HuH-7.5 (cell line): ENCODE data around the gene CNPPD1.

Experiments used
- DNase-seq: peaks from one replicate; pipeline ENCODE4 v3.0.0; 2011; ENCODE audit warnings: low spot score

The CNPPD1 gene

DNA sequence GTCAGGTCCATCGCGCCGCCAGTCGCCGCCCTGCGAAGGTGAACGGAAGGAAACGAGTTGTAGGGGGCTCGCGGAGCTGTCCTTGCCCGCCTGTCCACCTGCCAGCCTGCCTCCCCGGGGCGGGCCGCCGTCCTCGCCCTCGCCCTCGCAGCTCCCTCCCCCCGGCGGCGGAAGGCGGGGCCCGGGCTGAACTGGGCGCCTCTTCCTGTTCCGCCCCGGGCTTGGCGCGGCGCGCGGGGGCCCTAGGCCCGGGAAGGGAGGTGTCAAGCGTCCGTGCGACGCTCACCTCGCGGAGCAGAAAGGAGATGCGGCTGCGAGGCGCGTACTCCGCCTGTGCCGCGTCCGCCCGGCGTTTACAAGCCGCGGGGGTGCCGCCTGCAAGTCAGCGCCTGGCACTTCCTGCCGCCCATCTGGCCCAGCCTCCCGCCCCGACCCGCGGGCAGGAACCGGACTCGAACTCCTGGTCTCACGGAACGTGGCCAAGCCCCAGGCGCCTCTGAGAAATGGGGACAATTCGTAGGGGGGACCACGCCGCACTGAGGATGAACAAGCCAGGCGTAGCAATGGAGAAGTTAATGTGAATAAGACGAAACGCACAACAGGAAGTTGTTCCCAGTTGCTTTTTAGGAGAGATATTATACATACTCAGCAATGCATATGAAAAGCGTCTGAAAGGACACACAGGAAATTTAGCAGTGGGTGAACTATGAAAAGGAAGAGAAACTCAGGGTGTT, at the start of gene CNPPD1:
TSS of gene CNPPD1 (minus strand) at position 108 of the 734 bp plus-strand sequence. CDS start at position 11, 97 bp downstream.
- DNase-seq = peak; percentile 78

GRCh38 chr2:219225350-219225749, 48.6 kb upstream of the CNPPD1 start:
- no peak for DNase-seq

- no peak for DNase-seq
Measured at GRCh38 chr2:219223831-219224610, 47.3 kb upstream of the CNPPD1 start.

DNA sequence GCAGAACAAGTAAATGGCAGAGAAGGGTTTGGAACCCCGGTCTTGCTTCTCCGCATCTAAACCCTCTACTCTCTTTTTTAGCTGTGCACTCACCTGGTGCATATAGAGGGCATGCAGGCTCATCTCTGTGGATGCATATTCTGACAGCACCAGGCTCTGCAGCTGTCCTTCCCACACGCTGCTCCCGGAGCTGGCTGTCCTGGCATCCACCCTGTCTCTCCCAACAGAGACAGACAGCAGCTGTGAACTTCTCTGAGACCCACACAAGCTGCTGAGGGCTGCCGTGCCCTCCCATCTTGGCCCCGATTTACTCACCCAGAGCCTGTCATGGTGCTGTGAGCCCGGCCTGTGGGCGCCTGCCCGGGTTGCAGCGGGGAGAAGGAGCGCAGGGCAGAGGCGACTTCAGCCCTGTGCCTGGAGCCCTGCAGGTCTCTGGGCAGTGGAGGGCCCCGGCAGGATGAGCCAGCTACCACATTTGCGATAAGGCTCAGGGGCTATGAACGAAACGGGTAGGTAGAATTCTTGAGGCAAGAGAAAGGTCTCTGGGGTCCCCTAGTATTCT, 45.3 kb upstream of the CNPPD1 start:
- no peak for DNase-seq

GRCh38 chr2:219220652-219221402, 44.1 kb upstream of the CNPPD1 start:
- DNase-seq = no peak

- no peak for DNase-seq
Measured at GRCh38 chr2:219219784-219220532, 43.2 kb upstream of the CNPPD1 start.

GRCh38 chr2:219218732-219219701, 42.3 kb upstream of the CNPPD1 start, which contains the start of gene ABCB6:
Gene ABCB6 (minus strand): TSS chr2:219218958. CDS start chr2:219218673, 285 bp downstream.
- peak; percentile 97 for DNase-seq

GRCh38 chr2:219218217-219218731, 41.5 kb upstream of the CNPPD1 start:
- peak; percentile 49 for DNase-seq

DNA sequence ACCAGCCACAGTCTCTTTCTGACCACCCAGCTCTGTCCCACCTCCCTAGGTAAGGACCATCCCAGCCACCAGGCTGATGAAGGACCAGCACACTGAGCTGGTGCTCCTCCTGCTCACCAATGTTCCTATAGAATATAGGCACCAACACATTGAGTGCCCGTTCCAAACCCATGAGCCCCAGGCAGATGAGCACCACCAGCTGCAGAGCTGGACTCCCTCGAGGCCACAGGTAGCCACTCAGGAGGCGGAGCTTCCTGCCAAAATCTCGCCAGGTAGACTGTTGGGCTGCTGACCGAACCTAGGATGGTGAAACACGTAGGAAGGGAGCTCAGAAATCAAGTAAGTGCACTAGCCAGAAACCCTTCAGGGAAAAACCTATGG, 39.8 kb upstream of the CNPPD1 start:
- no peak for DNase-seq

DNA sequence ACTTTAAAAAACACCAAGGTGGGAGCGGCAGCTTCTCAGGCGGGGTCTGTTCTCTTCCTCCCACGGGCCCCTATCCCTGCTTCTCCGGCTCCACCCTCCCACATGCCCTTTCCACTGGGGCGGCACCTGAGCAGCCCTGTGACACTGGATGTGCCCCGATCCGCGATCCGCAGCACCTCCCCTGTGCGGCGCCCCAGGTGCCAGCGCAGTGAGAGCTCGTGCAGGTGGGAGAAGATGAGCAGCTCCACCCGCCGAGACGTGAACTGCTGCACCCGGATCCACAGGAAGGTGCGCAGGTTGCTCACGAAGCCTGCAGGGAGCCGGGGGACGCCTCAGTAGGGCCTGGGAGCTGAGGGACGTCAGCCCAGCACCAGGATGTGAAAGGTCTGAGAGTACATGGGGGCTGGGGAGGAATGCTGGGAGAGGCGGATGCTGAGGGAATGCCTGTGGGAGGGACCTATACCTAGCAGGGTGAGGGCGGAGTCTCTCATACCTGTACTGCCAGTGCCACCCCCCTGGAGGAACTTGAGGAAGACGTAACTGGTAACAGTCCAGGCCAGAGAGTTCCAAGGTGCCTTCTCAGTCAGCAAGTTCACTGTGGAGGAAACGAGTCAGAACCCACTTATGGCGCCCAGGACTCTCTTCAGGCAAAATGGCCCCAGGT, 39.3 kb upstream of the CNPPD1 start:
- DNase-seq = no peak

- DNase-seq = no peak
Measured at GRCh38 chr2:219214786-219215185, 38.1 kb upstream of the CNPPD1 start.

DNA sequence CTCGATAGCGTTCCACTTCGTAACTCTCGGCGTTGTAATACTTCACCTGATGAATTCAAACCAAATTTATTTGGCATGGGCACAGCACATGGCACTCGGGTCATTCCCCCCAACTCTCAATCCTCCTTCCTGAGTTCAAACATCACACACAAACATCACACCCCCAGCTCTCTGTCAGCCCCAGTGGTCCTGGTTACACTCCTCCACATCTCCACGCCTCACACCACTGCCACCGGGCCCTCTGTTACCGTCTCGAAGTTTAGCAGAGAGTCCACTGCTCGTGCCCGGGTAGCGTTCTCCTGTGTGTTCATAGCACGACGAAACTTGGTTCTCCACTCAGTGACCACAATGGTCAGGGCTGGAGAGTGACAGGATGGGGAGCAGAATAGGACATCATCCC, 37.4 kb upstream of the CNPPD1 start:
- DNase-seq = no peak

DNA sequence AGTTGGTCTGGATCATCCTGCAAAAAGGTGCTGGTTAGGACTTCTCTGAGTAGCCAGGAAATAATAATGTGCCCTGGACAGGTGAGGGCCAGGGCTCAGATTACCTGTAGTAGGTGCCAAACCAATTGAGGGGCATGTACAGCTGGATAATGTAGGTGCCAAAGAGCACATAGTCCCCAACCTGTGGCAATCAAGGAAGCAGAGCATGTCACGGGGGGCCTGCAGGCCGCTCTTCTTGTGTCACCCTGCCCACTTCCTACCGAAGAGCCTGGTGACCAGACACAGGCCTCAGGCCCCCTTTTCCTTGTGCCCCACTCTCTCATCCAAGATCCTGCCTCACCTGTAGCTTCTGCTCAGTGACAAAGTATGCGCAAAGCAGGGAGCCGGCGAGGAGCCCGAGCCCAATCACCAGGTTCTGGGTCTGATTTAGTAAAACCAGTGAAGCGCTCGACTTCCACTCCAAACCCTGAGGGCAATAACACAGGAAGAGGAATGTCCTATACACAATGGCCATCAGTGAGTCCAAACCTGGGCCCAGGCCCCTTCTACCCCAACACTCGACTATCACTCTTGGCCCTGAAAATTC, 36.9 kb upstream of the CNPPD1 start:
- no peak for DNase-seq

GRCh38 chr2:219213026-219213415, 36.3 kb upstream of the CNPPD1 start:
- DNase-seq = no peak

DNA sequence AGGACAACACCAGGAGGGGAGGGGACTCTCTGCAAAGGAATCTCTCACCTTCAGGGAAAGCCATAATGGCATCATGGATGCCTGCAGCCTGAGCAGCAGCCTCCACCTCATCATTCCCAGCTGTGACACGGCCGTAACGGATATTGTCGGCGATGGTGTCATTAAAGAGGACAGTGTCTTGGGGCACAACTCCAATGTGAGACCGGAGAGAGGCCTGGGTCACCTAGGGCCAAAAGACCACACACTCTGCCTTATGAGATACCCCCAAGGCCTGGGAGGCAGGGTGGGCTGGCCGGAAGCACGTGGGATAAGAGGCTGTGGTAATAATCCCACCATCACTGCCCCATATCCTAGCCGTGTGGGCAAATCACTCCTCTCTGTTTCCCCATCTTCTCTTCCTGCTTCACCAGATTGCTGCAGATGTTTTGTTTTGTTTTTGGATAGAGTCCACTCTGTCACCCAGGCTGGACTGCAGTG, 34.2 kb upstream of the CNPPD1 start:
- DNase-seq = no peak

GRCh38 chr2:219210196-219210885, 33.6 kb upstream of the CNPPD1 start:
- DNase-seq = no peak

- DNase-seq = no peak
Measured at GRCh38 chr2:219209236-219210195, 32.8 kb upstream of the CNPPD1 start.
